HepG2 (cell line): ENCODE measurements around the gene RASAL1. TPM values are rescaled to one million over a fixed set of nuclear protein-coding genes. Genes with fewer than 3 reads are reported as not detected.

Experiments used
- ATAC-seq: fragments of 200-7000 bp; cut with Tn5 transposase; 3 replicates; pipeline ENCODE4 v1.9.1; 2020; ENCODE audit warnings: mild to moderate bottlenecking, moderate library complexity
- BruUV-seq: library from RNA; stranded (reverse); fragments of 400-500 nt; replicated peaks from 2 replicates; lab custom pipeline; 2021; lab: Mats Ljungman, UMichigan
- CTCF ChIA-PET: fragments of 300-600 bp; formaldehyde crosslinking; extraction: SDS; loops from one replicate; lab custom pipeline; 2021; ENCODE audit warnings: low total read pairs, inconsistent platforms, low intra/inter-chr PET ratio; lab: Yijun Ruan, JAX
- POLR2A ChIA-PET: fragments of 350-600 bp; sonication (Branson Sonifier 250); formaldehyde crosslinking; loops from one replicate; lab custom pipeline; 2020; ENCODE audit warnings: antibody characterized with exemption, inconsistent platforms; lab: Yijun Ruan, JAX
- DNase-seq: peaks from one replicate; pipeline ENCODE4 v3.0.0-alpha.2; 2015; ENCODE audit warnings: low spot score
- FAIRE-seq: peaks from 3 replicates; lab custom pipeline; 2011; peaks lifted over from hg19 to GRCh38; lab: Jason Lieb, UNC
- H2AFZ ChIP-seq: one replicate; pipeline ENCODE4 v1.6.1; 2011; ENCODE audit warnings: low read length, inconsistent platforms
- H3K27ac ChIP-seq: fragments of 300-600 bp; 3 replicates; pipeline ENCODE4 v1.8.0; 2011; ENCODE audit warnings: mixed run types, mild to moderate bottlenecking, mixed read lengths, low read length, inconsistent platforms; ENCODE audit not compliant: insufficient read depth; ENCODE audit errors: extremely low read length
- H3K27me3 ChIP-seq, 2 experiments: fragments of 200-600 bp in 1 of 2; 2 replicates in 1 of 2; 3 replicates in 1 of 2; pipeline versions ENCODE4 v1.6.0 to v1.8.0; 2011; ENCODE audit warnings: low read length in 2 of 2, mild to moderate bottlenecking in 2 of 2, moderate library complexity in 2 of 2, inconsistent platforms in 1 of 2; ENCODE audit not compliant: insufficient read depth in 2 of 2, control insufficient read depth in 1 of 2
- H3K36me3 ChIP-seq, 2 experiments: fragments of 200-600 bp in 1 of 2; replicated peaks in 1 of 2; 2 replicates in 1 of 2; 3 replicates in 1 of 2; pipeline versions ENCODE4 v1.5.1 to v1.8.0; 2011; ENCODE audit warnings: low read length in 2 of 2, inconsistent platforms in 1 of 2; ENCODE audit not compliant: insufficient read depth in 2 of 2, control insufficient read depth in 1 of 2
- H3K4me1 ChIP-seq: 2 replicates; pipeline ENCODE4 v1.5.1; 2012; ENCODE audit warnings: low read length, inconsistent platforms; ENCODE audit not compliant: insufficient read depth
- H3K4me2 ChIP-seq: 2 replicates; pipeline ENCODE4 v1.6.0; 2011; ENCODE audit warnings: low read depth, low read length, inconsistent platforms
- H3K4me3 ChIP-seq, 3 experiments: fragments of 200-600 bp in 1 of 3; sonication (generic), shearing (Covaris generic) in 1 of 3; replicated peaks in 1 of 3; 2 replicates each; pipeline ENCODE4 v1.5.1; 2011 to 2016; ENCODE audit warnings: low read length in 3 of 3, inconsistent platforms in 2 of 3, low read depth in 2 of 3, mild to moderate bottlenecking in 2 of 3, control low read depth in 1 of 3, mixed read lengths in 1 of 3; ENCODE audit not compliant: insufficient read depth in 1 of 3
- H3K79me2 ChIP-seq: one replicate; pipeline ENCODE4 v1.6.1; 2011; ENCODE audit warnings: low read length, inconsistent platforms; ENCODE audit not compliant: insufficient read depth
- H3K9ac ChIP-seq: 2 replicates; pipeline ENCODE4 v1.6.0; 2011; ENCODE audit warnings: mild to moderate bottlenecking, low read depth, low read length, inconsistent platforms; ENCODE audit not compliant: insufficient read depth
- H3K9me3 ChIP-seq: 2 replicates; pipeline ENCODE4 v1.5.1; 2012; ENCODE audit warnings: mild to moderate bottlenecking, low read length
- H4K20me1 ChIP-seq: 2 replicates; pipeline ENCODE4 v1.6.0; 2011; ENCODE audit warnings: inconsistent platforms, mild to moderate bottlenecking, low read length, moderate library complexity; ENCODE audit not compliant: insufficient read depth
- BRF2 ChIP-seq: sonication (generic); formaldehyde crosslinking; IDR thresholded peaks from 2 replicates; pipeline ENCODE4 v1.8.1; 2022; ENCODE audit warnings: mild to moderate bottlenecking, missing genetic modification reagents
- CHD2 ChIP-seq: IDR thresholded peaks from 2 replicates; pipeline ENCODE4 v1.6.1; 2011; ENCODE audit warnings: low read depth, low read length, improper control_type of control experiment
- CSRNP2 ChIP-seq: sonication (generic); formaldehyde crosslinking; conservative IDR thresholded peaks from 2 replicates; pipeline ENCODE4 v1.8.0; 2022; ENCODE audit warnings: low read depth, missing genetic modification reagents
- ELF4 ChIP-seq: sonication (generic); formaldehyde crosslinking; IDR thresholded peaks from 2 replicates; pipeline ENCODE4 v1.5.0; 2020; ENCODE audit warnings: missing genetic modification reagents, mild to moderate bottlenecking, moderate library complexity, borderline replicate concordance
- ETS1 ChIP-seq: sonication (generic); formaldehyde crosslinking; IDR thresholded peaks from 2 replicates; pipeline ENCODE4 v1.4.0; 2020; ENCODE audit warnings: missing genetic modification reagents
- FOXK2 ChIP-seq: fragments of 450-650 bp; IDR thresholded peaks from 2 replicates; pipeline ENCODE4 v1.6.1; 2016
- HNF4A ChIP-seq: sonication (generic); formaldehyde crosslinking; IDR thresholded peaks from 2 replicates; pipeline ENCODE4 v1.4.0; 2020; ENCODE audit warnings: missing genetic modification reagents
- HOXA5 ChIP-seq: sonication (generic); formaldehyde crosslinking; IDR thresholded peaks from 2 replicates; pipeline ENCODE4 v1.4.0; 2020; ENCODE audit warnings: missing genetic modification reagents
- MAZ ChIP-seq, 2 experiments: sonication (generic) in 1 of 2; formaldehyde crosslinking in 1 of 2; IDR thresholded peaks; 2 replicates each; pipeline versions ENCODE4 v1.5.0 to v1.6.1; 2012 to 2020; ENCODE audit warnings: low read depth in 2 of 2, mild to moderate bottlenecking in 2 of 2, borderline replicate concordance in 1 of 2, improper control_type of control experiment in 1 of 2, low read length in 1 of 2, missing genetic modification reagents in 1 of 2, moderate library complexity in 1 of 2
- MIER2 ChIP-seq: IDR thresholded peaks from 2 replicates; pipeline ENCODE4 v1.6.1; 2016; ENCODE audit warnings: missing biosample characterization, missing genetic modification reagents
- RORA ChIP-seq: sonication (generic); formaldehyde crosslinking; IDR thresholded peaks from 2 replicates; pipeline ENCODE4 v1.5.0; 2020; ENCODE audit warnings: mild to moderate bottlenecking, missing genetic modification reagents, moderate library complexity
- SMAD9 ChIP-seq: sonication (generic); formaldehyde crosslinking; IDR thresholded peaks from 2 replicates; pipeline ENCODE4 v1.5.1; 2020; ENCODE audit warnings: mild to moderate bottlenecking, missing genetic modification reagents
- STAG1 ChIP-seq: sonication (generic); formaldehyde crosslinking; IDR thresholded peaks from 2 replicates; pipeline ENCODE4 v1.4.0; 2020; ENCODE audit warnings: missing genetic modification reagents
- ZNF207 ChIP-seq: fragments of 450-650 bp; IDR thresholded peaks from 2 replicates; pipeline ENCODE4 v1.6.1; 2016; ENCODE audit warnings: antibody characterized with exemption, borderline replicate concordance
- ZNF563 ChIP-seq: sonication (generic); formaldehyde crosslinking; IDR thresholded peaks from 2 replicates; pipeline ENCODE4 v1.8.0; 2022; ENCODE audit warnings: mild to moderate bottlenecking, moderate library complexity, missing genetic modification reagents
- ZNF646 ChIP-seq: sonication (generic); formaldehyde crosslinking; IDR thresholded peaks from 2 replicates; pipeline ENCODE4 v1.9.0; 2021; ENCODE audit warnings: mild to moderate bottlenecking, missing genetic modification reagents
- WGBS: methylation state at CpG from one replicate; pipeline ENCODE4 v1.1.6; 2017; ENCODE audit warnings: low lambda C conversion rate; 5-methylcytosine and 5-hydroxymethylcytosine counted together
- in situ Hi-C: cut with HindIII; loops from 2 replicates; pipeline ENCODE4 v1.10.0; 2017; ENCODE audit warnings: low pct_unique_long_range_greater_than_20kb; ENCODE audit not compliant: extremely low pct_ligation_motif_present
- intact Hi-C: fragments of 100-400 bp; cut with micrococcal nuclease; formaldehyde crosslinking; loops from one replicate; pipeline ENCODE4 v1.10.0; 2022; ENCODE audit not compliant: unreplicated experiment
- polyA plus RNA-seq, 8 experiments: library from polyadenylated mRNA; depleted of rRNA in 3 of 8; stranded (reverse) in 7 of 8; unstranded in 1 of 8; fragments of >200 nt; fragmentation: Illumina TruSeq in 4 of 8; extraction: Trizol in 4 of 8; gene quantifications; 2 replicates each; pipeline versions ENCODE4 v1.2.1 to v1.2.3, GENCODE V29; 2011 to 2016; ENCODE audit warnings: low read depth in 4 of 8, missing spikeins in 1 of 8, mixed read lengths in 1 of 8; ENCODE audit not compliant: insufficient read depth in 1 of 8
- total RNA-seq, 5 experiments: library from RNA; depleted of rRNA; stranded (reverse); fragments of >200 nt; fragmentation: Illumina TruSeq; extraction: Trizol; gene quantifications; 2 replicates each; pipeline ENCODE4 v1.2.3, GENCODE V29; 2016; ENCODE audit warnings: low read depth in 1 of 5

Gene RASAL1
- total and polyA plus RNA-seq, 2 of the 13 experiments (the other 11 are each of a cell fraction or from before 2014, with no cell fraction given), result not detected

GRCh38 chr12:113090740-113091139, 44.8 kb downstream of the RASAL1 start:
- ChIA-PET CTCF (no interaction called here), POLR2A (no interaction called here)
- H3K4me1 ChIP-seq, result peaks cover 16% of the 10 kb centered on the region
- no peak for TF ChIP-seq HNF4A (CRISPR knock-in tag)
- no peak for TF ChIP-seq FOXK2
- TF ChIP-seq RORA, result no peak
- no peak for TF ChIP-seq ZNF646 (CRISPR knock-in tag)
- no peak for TF ChIP-seq CHD2
- no peak for TF ChIP-seq ZNF207
- no peak for TF ChIP-seq BRF2 (CRISPR knock-in tag)
- TF ChIP-seq MAZ (IDR thresholded peaks at IDR 0.05; ENCODE audit: borderline replicate concordance, low read depth, low read length), result no peak
- TF ChIP-seq MAZ (CRISPR knock-in tag; IDR thresholded peaks at IDR 0.05; ENCODE audit: low read depth), result no peak
- no peak for TF ChIP-seq STAG1 (CRISPR knock-in tag)
- no peak for TF ChIP-seq MIER2 (CRISPR knock-in tag)
- no peak for TF ChIP-seq ETS1 (CRISPR knock-in tag)
- no peak for TF ChIP-seq SMAD9 (CRISPR knock-in tag)
- no peak for TF ChIP-seq ZNF563 (CRISPR knock-in tag)
- no peak for TF ChIP-seq ELF4
- no peak for TF ChIP-seq CSRNP2 (CRISPR knock-in tag)
- TF ChIP-seq HOXA5 (CRISPR knock-in tag), result no peak
- no peak for FAIRE-seq
- no peak overlapping the region for H3K9ac ChIP-seq
- H3K27ac ChIP-seq, result no peak overlapping the region
- in situ Hi-C loops (no loop called here), intact Hi-C loops (no loop called here)
- WGBS, result 57% methylated on average over 14 of the region's 21 CpGs
- H3K9me3 ChIP-seq, result no peaks in the 10 kb centered on the region
- H2AFZ ChIP-seq, result no peak overlapping the region
- no peaks in the 10 kb centered on the region for H4K20me1 ChIP-seq
- no peak overlapping the region for H3K4me2 ChIP-seq
- no peak for DNase-seq
- peaks cover 1 to 3% of the 10 kb centered on the region in 2 experiments; a peak in 1 of 5 replicates for H3K27me3 ChIP-seq
- no peak overlapping the region for H3K4me3 ChIP-seq
- H3K36me3 ChIP-seq, result no peaks in the 10 kb centered on the region
- ATAC-seq, result no peak
- no peaks in the 10 kb centered on the region for H3K79me2 ChIP-seq
- no TSS peak for BruUV-seq
